Stomach (tissue), 4 donors: Measurements from ENCODE around the gene SNW1.

ENCODE experiments used
- CTCF ChIP-seq, 7 experiments: fragments of 450-650 bp in 4 of 7; fragments of 200-600 bp in 3 of 7; sonication (generic) in 3 of 7; IDR thresholded peaks; one replicate each; pipeline ENCODE4 v1.5.1; 2016 to 2019; ENCODE audit warnings: antibody characterized with exemption in 7 of 7, control low read depth in 2 of 7, mild to moderate bottlenecking in 1 of 7
- EP300 ChIP-seq: sonication (generic); formaldehyde crosslinking; IDR thresholded peaks from one replicate; pipeline ENCODE4 v1.6.1; 2017; ENCODE audit warnings: antibody characterized with exemption
- POLR2A ChIP-seq, 4 donors: fragments of 450-650 bp; IDR thresholded peaks; one replicate each; pipeline ENCODE4 v1.6.1; 2016; ENCODE audit warnings: antibody characterized with exemption in 4 of 4, control low read depth in 2 of 4, mild to moderate bottlenecking in 1 of 4, moderate library complexity in 1 of 4

GRCh38 chr14:77809011-77809410 lies 48.1 kb upstream of the SNW1 start:
- no peak for TF ChIP-seq CTCF (IDR thresholded peaks at IDR 0.05)
- no peak for TF ChIP-seq EP300
- no peak for TF ChIP-seq POLR2A (IDR thresholded peaks at IDR 0.05)
